GM12878 (cell line): Measurements from ENCODE around the gene MLXIP. TPM values are rescaled to one million over a fixed set of nuclear protein-coding genes. Genes with fewer than 3 reads are reported as not detected.

Experiments
- ATAC-seq: fragments of 200-7000 bp; cut with Tn5 transposase; 3 replicates; pipeline ENCODE4 v1.9.1; 2020; ENCODE audit warnings: mild to moderate bottlenecking, moderate library complexity
- BruUV-seq: library from RNA; stranded (reverse); fragments of 400-500 nt; replicated peaks from 2 replicates; lab custom pipeline; 2021; lab: Mats Ljungman, UMichigan
- CTCF ChIA-PET: fragments of 300-600 bp; sonication (Branson Sonifier 250); formaldehyde crosslinking; extraction: SDS; loops from one replicate; lab custom pipeline; 2021; ENCODE audit warnings: inconsistent platforms; lab: Yijun Ruan, JAX
- POLR2A ChIA-PET: fragments of 350-600 bp; formaldehyde crosslinking; extraction: SDS; loops from one replicate; lab custom pipeline; 2021; ENCODE audit warnings: inconsistent platforms; lab: Charles Lee
- RAD21 ChIA-PET: fragments of 300-600 bp; sonication (Branson Sonifier 250); formaldehyde crosslinking; loops from one replicate; lab custom pipeline; 2023; ENCODE audit warnings: antibody characterized with exemption; ENCODE audit not compliant: unreplicated experiment; lab: Charles Lee
- SMC1A ChIA-PET: fragments of 300-600 bp; sonication (Branson Sonifier 250); formaldehyde crosslinking; loops from one replicate; lab custom pipeline; 2023; ENCODE audit not compliant: unreplicated experiment, uncharacterized antibody; lab: Charles Lee
- DNase-seq: peaks from one replicate; pipeline ENCODE4 v3.0.0-alpha.2; 2011; ENCODE audit warnings: low read depth, low spot score
- FAIRE-seq: peaks from 3 replicates; lab custom pipeline; 2011; peaks lifted over from hg19 to GRCh38; lab: Jason Lieb, UNC
- H2AFZ ChIP-seq: 2 replicates; pipeline ENCODE4 v1.6.0; 2011; ENCODE audit warnings: low read depth, low read length, control low read depth; ENCODE audit not compliant: control insufficient read depth
- H3K27ac ChIP-seq: 2 replicates; pipeline ENCODE4 v1.5.1; 2011; ENCODE audit warnings: control low read depth; ENCODE audit not compliant: control insufficient read depth, insufficient read depth
- H3K27me3 ChIP-seq, 2 experiments: replicated peaks in 1 of 2; 2 replicates each; pipeline versions ENCODE4 v1.6.0 to v1.6.1; 2011; ENCODE audit warnings: low read length in 1 of 2; ENCODE audit not compliant: control insufficient read depth in 2 of 2, insufficient read depth in 2 of 2
- H3K36me3 ChIP-seq, 2 experiments: 2 replicates each; pipeline ENCODE4 v1.5.1; 2011; ENCODE audit warnings: low read length in 1 of 2; ENCODE audit not compliant: control insufficient read depth in 2 of 2, insufficient read depth in 2 of 2
- H3K4me1 ChIP-seq: 2 replicates; pipeline ENCODE4 v1.6.1; 2011; ENCODE audit warnings: mild to moderate bottlenecking, low read length, moderate library complexity, mixed read lengths; ENCODE audit not compliant: control insufficient read depth, insufficient read depth
- H3K4me2 ChIP-seq: 2 replicates; pipeline ENCODE4 v1.6.0; 2011; ENCODE audit warnings: control low read depth; ENCODE audit not compliant: control insufficient read depth, insufficient read depth
- H3K4me3 ChIP-seq: fragments of 200-600 bp; sonication (generic); 2 replicates; pipeline ENCODE4 v1.5.1; 2016
- H3K79me2 ChIP-seq: 2 replicates; pipeline ENCODE4 v1.6.0; 2011; ENCODE audit warnings: low read length; ENCODE audit not compliant: control insufficient read depth, insufficient read depth
- H3K9ac ChIP-seq: 2 replicates; pipeline ENCODE4 v1.8.0; 2011; ENCODE audit warnings: low read length, control low read depth, mixed read lengths; ENCODE audit not compliant: control insufficient read depth, insufficient read depth
- H3K9me3 ChIP-seq: replicated peaks from 3 replicates; pipeline ENCODE4 v1.5.1; 2011; ENCODE audit warnings: mild to moderate bottlenecking, low read length; ENCODE audit not compliant: control insufficient read depth, insufficient read depth
- H4K20me1 ChIP-seq: 2 replicates; pipeline ENCODE4 v1.6.0; 2011; ENCODE audit not compliant: control insufficient read depth, insufficient read depth
- ATF3 ChIP-seq: IDR thresholded peaks from 2 replicates; pipeline ENCODE4 v1.6.1; 2011; ENCODE audit warnings: low read depth, mild to moderate bottlenecking, low read length, moderate library complexity, borderline replicate concordance; ENCODE audit errors: extremely low read depth
- BACH1 ChIP-seq: fragments of 450-650 bp; IDR thresholded peaks from 2 replicates; pipeline ENCODE4 v1.6.1; 2017; ENCODE audit warnings: mild to moderate bottlenecking, borderline replicate concordance
- CBX5 ChIP-seq: sonication (generic); IDR thresholded peaks from 2 replicates; pipeline ENCODE4 v1.6.1; 2016; ENCODE audit warnings: low read depth, moderate library complexity, mild to moderate bottlenecking, inconsistent platforms
- CHD1 ChIP-seq: IDR thresholded peaks from 2 replicates; pipeline ENCODE4 v1.6.1; 2012; ENCODE audit warnings: low read depth, low read length, improper control_type of control experiment
- CHD2 ChIP-seq: IDR thresholded peaks from 2 replicates; pipeline ENCODE4 v1.6.1; 2011; ENCODE audit warnings: low read depth, low read length, improper control_type of control experiment, borderline replicate concordance
- ETV6 ChIP-seq, 2 experiments: fragments of 450-650 bp in 1 of 2; IDR thresholded peaks in 1 of 2; conservative IDR thresholded peaks in 1 of 2; 2 replicates each; pipeline ENCODE4 v1.6.1; 2014; ENCODE audit warnings: antibody characterized with exemption in 1 of 2, borderline replicate concordance in 1 of 2, low read depth in 1 of 2, mild to moderate bottlenecking in 1 of 2, moderate library complexity in 1 of 2
- IRF3 ChIP-seq: fragments of 450-650 bp; IDR thresholded peaks from 2 replicates; pipeline ENCODE4 v1.6.1; 2014; ENCODE audit warnings: mild to moderate bottlenecking
- MEF2A ChIP-seq: IDR thresholded peaks from 2 replicates; pipeline ENCODE4 v1.6.1; 2011; ENCODE audit warnings: low read depth, mild to moderate bottlenecking, low read length, moderate library complexity; ENCODE audit not compliant: insufficient read depth
- NFYA ChIP-seq: IDR thresholded peaks from 2 replicates; pipeline ENCODE4 v1.6.1; 2011; ENCODE audit warnings: low read depth, mild to moderate bottlenecking, low read length, improper control_type of control experiment, borderline replicate concordance
- NRF1 ChIP-seq: conservative IDR thresholded peaks from 2 replicates; pipeline ENCODE4 v1.6.1; 2011; ENCODE audit warnings: mild to moderate bottlenecking, low read depth, low read length, improper control_type of control experiment
- PAX5 ChIP-seq: IDR thresholded peaks from 2 replicates; pipeline ENCODE4 v1.6.1; 2011; ENCODE audit warnings: low read depth, low read length, borderline replicate concordance
- RBBP5 ChIP-seq: fragments of 200-600 bp; sonication (generic); conservative IDR thresholded peaks from 2 replicates; pipeline ENCODE4 v1.6.1; 2016
- RELA ChIP-seq: fragments of 450-650 bp; IDR thresholded peaks from 2 replicates; pipeline ENCODE4 v1.8.0; 2014; ENCODE audit warnings: borderline replicate concordance; ENCODE audit not compliant: partially characterized antibody
- SIX5 ChIP-seq: IDR thresholded peaks from 2 replicates; pipeline ENCODE4 v1.6.1; 2011; ENCODE audit warnings: mild to moderate bottlenecking, low read depth, low read length, moderate library complexity; ENCODE audit not compliant: severe bottlenecking
- SMAD1 ChIP-seq: fragments of 450-650 bp; IDR thresholded peaks from 2 replicates; pipeline ENCODE4 v1.6.1; 2018; ENCODE audit warnings: mild to moderate bottlenecking, low read depth; ENCODE audit not compliant: partially characterized antibody
- SMARCA5 ChIP-seq: fragments of 450-650 bp; IDR thresholded peaks from 2 replicates; pipeline ENCODE4 v1.6.1; 2017; ENCODE audit warnings: mild to moderate bottlenecking
- SREBF2 ChIP-seq: IDR thresholded peaks from 2 replicates; pipeline ENCODE4 v1.6.1; 2012; ENCODE audit warnings: mild to moderate bottlenecking, low read length
- ZBTB4 ChIP-seq: fragments of 450-650 bp; formaldehyde crosslinking; IDR thresholded peaks from 2 replicates; pipeline ENCODE4 v1.4.0; 2022; ENCODE audit warnings: mild to moderate bottlenecking, moderate library complexity
- ZNF274 ChIP-seq: IDR thresholded peaks from one replicate; pipeline ENCODE4 v1.8.0; 2011; ENCODE audit not compliant: insufficient read length, insufficient read depth
- ZNF384 ChIP-seq: IDR thresholded peaks from 2 replicates; pipeline ENCODE4 v1.6.1; 2012; ENCODE audit warnings: low read depth, mild to moderate bottlenecking, low read length, improper control_type of control experiment, borderline replicate concordance
- WGBS: methylation state at CpG from one replicate; pipeline ENCODE4 v1.1.6; 2016; ENCODE audit warnings: low lambda C conversion rate; ENCODE audit not compliant: insufficient replicate concordance, insufficient coverage; ENCODE audit errors: missing lambda C conversion rate; 5-methylcytosine and 5-hydroxymethylcytosine counted together
- in situ Hi-C: fragments of 300-500 bp; cut with MboI; formaldehyde crosslinking; loops from 9 replicates; pipeline ENCODE4 v1.14.3; 2018; ENCODE audit warnings: mixed read lengths
- intact Hi-C: fragments of 100-400 bp; cut with micrococcal nuclease; formaldehyde crosslinking; loops from one replicate; pipeline ENCODE4 v1.14.2; 2022; ENCODE audit not compliant: unreplicated experiment
- polyA plus RNA-seq, 11 experiments: library from polyadenylated mRNA; depleted of rRNA in 4 of 11; unstranded in 6 of 11; stranded (reverse) in 5 of 11; fragments of >200 nt; fragmentation: Nextera tagmentation in 4 of 11; fragmentation: Illumina TruSeq in 1 of 11; extraction: Ambion mirVana in 4 of 11; extraction: Trizol in 1 of 11; gene quantifications; 1 replicate in 1 of 11; 2 replicates in 10 of 11; pipeline versions ENCODE4 v1.2.1 to v1.2.3, GENCODE V29; 2011 to 2016; ENCODE audit warnings: inconsistent platforms in 2 of 11, missing spikeins in 2 of 11, low read depth in 1 of 11
- total RNA-seq, 4 experiments: library from RNA; depleted of rRNA in 3 of 4; stranded (reverse); fragments of >200 nt in 3 of 4; fragmentation: Illumina TruSeq in 1 of 4; extraction: Trizol in 1 of 4; gene quantifications; 2 replicates each; pipeline versions ENCODE4 v1.2.1 to v1.2.3, GENCODE V29; 2013 to 2021

Gene MLXIP
- total and polyA plus RNA-seq, 10 of the 15 experiments (the other 5 are each of a cell fraction or from before 2014, with no cell fraction given), result 1.1 to 23.7 (median 7.0) TPM

GRCh38 chr12:122043476-122043875 lies 35.1 kb upstream of the MLXIP start:
- Histone ChIP-seq H3K27ac (no peak overlapping the region), H3K27me3 (no peaks in the 10 kb centered on the region; a peak in 1 of 4 replicates)
- SMC1A ChIA-PET, result no interaction called here
- intact Hi-C loops, result no loop called here
- TF ChIP-seq ZNF274, result no peak
- no peak for TF ChIP-seq BACH1
- TF ChIP-seq NFYA, result no peak
- no peak for TF ChIP-seq NRF1
- TF ChIP-seq ATF3, result no peak
- TF ChIP-seq ZBTB4, result no peak
- TF ChIP-seq SREBF2, result no peak
- TF ChIP-seq PAX5, result no peak
- no peak for TF ChIP-seq SMARCA5
- no peak for TF ChIP-seq ZNF384
- no peak for TF ChIP-seq MEF2A
- no peak for TF ChIP-seq CHD1
- no peak for TF ChIP-seq RBBP5
- no peak for TF ChIP-seq RELA
- TF ChIP-seq IRF3, result no peak
- no peak for TF ChIP-seq CHD2
- no peak for TF ChIP-seq CBX5
- TF ChIP-seq SIX5, result no peak
- TF ChIP-seq SMAD1, result no peak
- TF ChIP-seq ETV6 (conservative IDR thresholded peaks at IDR 0.05 in 1 of 2, IDR thresholded peaks at IDR 0.05 in 1 of 2; ENCODE audit: borderline replicate concordance in 1 of 2, low read depth in 1 of 2), result no peak
- TF ChIP-seq, all 136 proteins: peak for 0
- in situ Hi-C loops, result no loop called here
- H3K9ac ChIP-seq, result no peak overlapping the region
- BruUV-seq, result no TSS peak
- ChIA-PET POLR2A (no interaction called here), CTCF (no interaction called here), RAD21 (no interaction called here)
- WGBS, result 90% methylated on average over 12 of the region's 15 CpGs
- no peak for FAIRE-seq
- no peaks in the 10 kb centered on the region for H3K4me1 ChIP-seq
- no peak overlapping the region for H3K4me3 ChIP-seq
- H3K4me2 ChIP-seq, result no peak overlapping the region
- DNase-seq, result no peak
- H3K79me2 ChIP-seq, result no peaks in the 10 kb centered on the region
- no peak overlapping the region for H2AFZ ChIP-seq
- no peaks in the 10 kb centered on the region for H4K20me1 ChIP-seq
- no peak for ATAC-seq
- no peaks in the 10 kb centered on the region; a peak in 1 of 4 replicates for H3K36me3 ChIP-seq
- no peaks in the 10 kb centered on the region for H3K9me3 ChIP-seq
